ENCODE results near the gene ZDHHC1. TPM values are rescaled to one million over a fixed set of nuclear protein-coding genes. Genes with fewer than 3 reads are reported as not detected.
A peak's percentile ranks its signal among the peaks of the same experiment; 100 is the strongest.

The ZDHHC1 gene
- polyA plus RNA-seq, 3 donors = 3.3 to 14.2 (median 6.0) TPM

DNA sequence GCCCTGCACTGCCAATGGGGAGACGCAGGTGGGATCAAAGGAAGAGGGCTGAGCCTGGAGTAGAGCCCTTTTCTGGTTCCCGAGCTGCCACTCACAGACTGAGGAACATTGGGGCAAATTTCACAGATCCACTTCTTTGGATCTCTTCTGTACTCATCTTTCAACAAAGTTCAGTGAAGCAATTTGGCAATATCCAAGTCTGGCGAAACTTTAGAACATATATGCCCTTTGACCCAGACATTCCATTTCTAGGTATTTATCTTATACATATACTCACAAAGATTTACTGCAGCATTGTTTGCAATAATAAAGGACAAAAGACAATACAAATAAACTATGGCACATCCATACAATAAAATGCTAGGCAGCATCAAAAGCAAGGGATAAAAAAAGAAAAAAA is 4.9 kb downstream of the ZDHHC1 start:
- H2AFZ ChIP-seq (ENCODE audit: insufficient read depth, low read depth, low read length, poor library complexity, severe bottlenecking) = no peak overlapping the region
- intact Hi-C loops (cut with micrococcal nuclease) = no loop called here
- DNase-seq = no peak
- H3K4me2 ChIP-seq (replicated peaks; ENCODE audit: extremely low read depth, low read length, poor library complexity, severe bottlenecking) = no peak overlapping the region
- Mint-ChIP-seq H3K9me3 (no peaks in the 10 kb centered on the region), H3K4me3 (no peak overlapping the region), H3K27ac (peak overlapping the region in 1 of 7 donors; percentile 48), H3K27me3 (ENCODE audit: low read depth in 3 of 3) (peaks cover 6 to 13% (median 11%) of the 10 kb centered on the region in 3 donors), H3K4me1 (peaks cover 18% of the 10 kb centered on the region), H3K36me3 (no peaks in the 10 kb centered on the region)
- no peaks in the 10 kb centered on the region for H3K9me3 ChIP-seq (replicated peaks in 1 of 2; ENCODE audit: control insufficient read depth in 1 of 2, insufficient read depth in 1 of 2, low read length in 2 of 2)
- H3K36me3 ChIP-seq (replicated peaks in 1 of 2; ENCODE audit: control insufficient read depth in 1 of 2, insufficient read depth in 2 of 2, low read length in 2 of 2) = no peaks in the 10 kb centered on the region
- WGBS (ENCODE audit: insufficient coverage) = 100% methylated on average over 1 of the region's 3 CpGs
- no peak overlapping the region for H3K27ac ChIP-seq (ENCODE audit: low read depth in 1 of 2, low read length in 2 of 2)
- TF ChIP-seq, protein P1, sequence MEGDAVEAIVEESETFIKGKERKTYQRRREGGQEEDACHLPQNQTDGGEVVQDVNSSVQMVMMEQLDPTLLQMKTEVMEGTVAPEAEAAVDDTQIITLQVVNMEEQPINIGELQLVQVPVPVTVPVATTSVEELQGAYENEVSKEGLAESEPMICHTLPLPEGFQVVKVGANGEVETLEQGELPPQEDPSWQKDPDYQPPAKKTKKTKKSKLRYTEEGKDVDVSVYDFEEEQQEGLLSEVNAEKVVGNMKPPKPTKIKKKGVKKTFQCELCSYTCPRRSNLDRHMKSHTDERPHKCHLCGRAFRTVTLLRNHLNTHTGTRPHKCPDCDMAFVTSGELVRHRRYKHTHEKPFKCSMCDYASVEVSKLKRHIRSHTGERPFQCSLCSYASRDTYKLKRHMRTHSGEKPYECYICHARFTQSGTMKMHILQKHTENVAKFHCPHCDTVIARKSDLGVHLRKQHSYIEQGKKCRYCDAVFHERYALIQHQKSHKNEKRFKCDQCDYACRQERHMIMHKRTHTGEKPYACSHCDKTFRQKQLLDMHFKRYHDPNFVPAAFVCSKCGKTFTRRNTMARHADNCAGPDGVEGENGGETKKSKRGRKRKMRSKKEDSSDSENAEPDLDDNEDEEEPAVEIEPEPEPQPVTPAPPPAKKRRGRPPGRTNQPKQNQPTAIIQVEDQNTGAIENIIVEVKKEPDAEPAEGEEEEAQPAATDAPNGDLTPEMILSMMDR (IDR thresholded peaks at IDR 0.05) = no peak
- no peak overlapping the region for H3K4me3 ChIP-seq (replicated peaks in 1 of 3; ENCODE audit: low read depth in 2 of 3, low read length in 3 of 3)
- H3K79me2 ChIP-seq (ENCODE audit: insufficient read depth, low read length) = no peaks in the 10 kb centered on the region
- no peak overlapping the region for H3K9ac ChIP-seq (ENCODE audit: insufficient read depth, low read length, poor library complexity, severe bottlenecking)
- no peaks in the 10 kb centered on the region for H3K27me3 ChIP-seq (ENCODE audit: control insufficient read depth in 2 of 2, insufficient read depth in 2 of 2, low read length in 2 of 2)
- no peaks in the 10 kb centered on the region for H4K20me1 ChIP-seq (ENCODE audit: insufficient read depth, low read length)
- peaks cover 15 to 20% of the 10 kb centered on the region in 2 donors for H3K4me1 ChIP-seq (ENCODE audit: control insufficient read depth in 1 of 2, insufficient read depth in 2 of 2, low read length in 2 of 2)

GRCh38 chr16:67409631-67410030 is 6.6 kb downstream of the ZDHHC1 start:
- no peak overlapping the region for H2AFZ ChIP-seq (ENCODE audit: insufficient read depth, low read depth, low read length, poor library complexity, severe bottlenecking)
- H3K27ac ChIP-seq (ENCODE audit: low read depth in 1 of 2, low read length in 2 of 2) = no peak overlapping the region
- H3K9me3 ChIP-seq (replicated peaks in 1 of 2; ENCODE audit: control insufficient read depth in 1 of 2, insufficient read depth in 1 of 2, low read length in 2 of 2) = no peaks in the 10 kb centered on the region
- Mint-ChIP-seq H3K27me3 (ENCODE audit: low read depth in 3 of 3) (peaks cover 2 to 7% (median 2%) of the 10 kb centered on the region in 3 donors), H3K27ac (no peak overlapping the region), H3K4me3 (no peak overlapping the region), H3K36me3 (no peaks in the 10 kb centered on the region), H3K4me1 (peaks cover 13% of the 10 kb centered on the region), H3K9me3 (no peaks in the 10 kb centered on the region)
- H4K20me1 ChIP-seq (ENCODE audit: insufficient read depth, low read length) = no peaks in the 10 kb centered on the region
- H3K4me2 ChIP-seq (replicated peaks; ENCODE audit: extremely low read depth, low read length, poor library complexity, severe bottlenecking) = no peak overlapping the region
- TF ChIP-seq, protein P1 (IDR thresholded peaks at IDR 0.05) = no peak
- peaks cover 10 to 12% of the 10 kb centered on the region in 2 donors for H3K4me1 ChIP-seq (ENCODE audit: control insufficient read depth in 1 of 2, insufficient read depth in 2 of 2, low read length in 2 of 2)
- H3K9ac ChIP-seq (ENCODE audit: insufficient read depth, low read length, poor library complexity, severe bottlenecking) = no peak overlapping the region
- no peak for DNase-seq
- no peaks in the 10 kb centered on the region for H3K27me3 ChIP-seq (ENCODE audit: control insufficient read depth in 2 of 2, insufficient read depth in 2 of 2, low read length in 2 of 2)
- intact Hi-C loops (cut with micrococcal nuclease) = loop anchor here in 1 of 2 donors (10.0 kb wide), 1 partner anchor 55 kb away; no protein-coding TSS in a partner anchor
- H3K36me3 ChIP-seq (replicated peaks in 1 of 2; ENCODE audit: control insufficient read depth in 1 of 2, insufficient read depth in 2 of 2, low read length in 2 of 2) = no peaks in the 10 kb centered on the region
- no peaks in the 10 kb centered on the region for H3K79me2 ChIP-seq (ENCODE audit: insufficient read depth, low read length)
- no peak overlapping the region for H3K4me3 ChIP-seq (replicated peaks in 1 of 3; ENCODE audit: low read depth in 2 of 3, low read length in 3 of 3)
- 90% methylated on average over 8 of the region's 9 CpGs for WGBS (ENCODE audit: insufficient coverage)
